Measurements from ENCODE around the gene CCSER2. TPM values are rescaled to one million over a fixed set of nuclear protein-coding genes. Genes with fewer than 3 reads are reported as not detected.
"Not testable (repeated sequence)": the region's sequence is repeated elsewhere in the genome, so short reads cannot be mapped to it uniquely, and the experiment has no call there.

Gene CCSER2
- total and polyA plus RNA-seq, 12 donors = 8.3 to 63.9 (median 38.1) TPM

DNA sequence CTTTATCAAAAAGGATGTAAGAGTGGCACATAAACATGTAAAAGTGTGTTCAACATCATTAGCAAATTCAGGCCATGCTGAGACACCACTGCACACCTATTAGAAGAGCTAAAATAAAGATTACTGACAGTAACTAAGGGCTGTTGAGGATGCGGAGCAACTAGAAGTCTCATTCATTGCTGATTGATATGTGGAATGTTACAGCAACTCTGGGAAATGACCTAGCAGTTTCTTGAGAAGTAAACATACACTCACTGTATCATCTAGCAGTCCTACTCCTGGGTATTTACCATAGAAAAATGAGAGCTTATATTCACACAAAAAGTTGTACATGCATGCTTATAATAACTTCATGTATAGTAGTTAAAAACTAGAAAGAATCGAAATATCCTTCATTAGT is 77.3 kb downstream of the CCSER2 start:
- Histone ChIP-seq H3K4me3 (no peak overlapping the region), H3K27me3 (no peaks in the 10 kb centered on the region), H3K4me1 (replicated peaks in 1 of 2) (no peaks in the 10 kb centered on the region), H3K27ac (no peak overlapping the region), H3K9me3 (replicated peaks in 1 of 3) (no peaks in the 10 kb centered on the region), H3K36me3 (replicated peaks in 1 of 2) (no peaks in the 10 kb centered on the region)
- intact Hi-C loops (cut with DNase I) = no loop called here
- TF ChIP-seq, protein P1, sequence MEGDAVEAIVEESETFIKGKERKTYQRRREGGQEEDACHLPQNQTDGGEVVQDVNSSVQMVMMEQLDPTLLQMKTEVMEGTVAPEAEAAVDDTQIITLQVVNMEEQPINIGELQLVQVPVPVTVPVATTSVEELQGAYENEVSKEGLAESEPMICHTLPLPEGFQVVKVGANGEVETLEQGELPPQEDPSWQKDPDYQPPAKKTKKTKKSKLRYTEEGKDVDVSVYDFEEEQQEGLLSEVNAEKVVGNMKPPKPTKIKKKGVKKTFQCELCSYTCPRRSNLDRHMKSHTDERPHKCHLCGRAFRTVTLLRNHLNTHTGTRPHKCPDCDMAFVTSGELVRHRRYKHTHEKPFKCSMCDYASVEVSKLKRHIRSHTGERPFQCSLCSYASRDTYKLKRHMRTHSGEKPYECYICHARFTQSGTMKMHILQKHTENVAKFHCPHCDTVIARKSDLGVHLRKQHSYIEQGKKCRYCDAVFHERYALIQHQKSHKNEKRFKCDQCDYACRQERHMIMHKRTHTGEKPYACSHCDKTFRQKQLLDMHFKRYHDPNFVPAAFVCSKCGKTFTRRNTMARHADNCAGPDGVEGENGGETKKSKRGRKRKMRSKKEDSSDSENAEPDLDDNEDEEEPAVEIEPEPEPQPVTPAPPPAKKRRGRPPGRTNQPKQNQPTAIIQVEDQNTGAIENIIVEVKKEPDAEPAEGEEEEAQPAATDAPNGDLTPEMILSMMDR (IDR thresholded peaks at IDR 0.05) = no peak
- no peak for TF ChIP-seq POLR2A (IDR thresholded peaks at IDR 0.05)
- 96 to 98% (median 97%) methylated on average over 2 of the region's 2 CpGs for WGBS, 4 donors
- no peak for DNase-seq

DNA sequence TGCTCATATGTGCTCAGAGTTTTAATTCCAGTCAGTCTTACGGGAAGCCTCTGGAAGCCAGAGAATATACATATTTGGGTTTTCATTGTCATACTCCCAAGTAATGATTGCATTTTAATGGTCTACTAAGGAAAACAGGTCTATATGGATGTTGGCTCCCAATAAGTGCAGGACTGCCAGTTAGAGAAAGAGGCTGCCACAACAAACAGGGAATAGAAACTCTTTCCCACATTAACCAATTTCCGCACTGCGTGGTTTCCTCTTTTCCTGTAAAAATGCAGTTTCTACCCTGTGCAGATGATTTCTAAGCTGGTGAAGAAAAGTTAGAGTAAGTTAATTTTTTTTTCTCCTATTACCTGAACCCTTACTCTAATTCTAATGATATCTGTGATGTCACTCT is 78.2 kb downstream of the CCSER2 start:
- 78 to 91% (median 82%) methylated on average over 3 of the region's 3 CpGs for WGBS, 4 donors
- H3K9me3 ChIP-seq (replicated peaks in 1 of 3) = no peaks in the 10 kb centered on the region
- no peaks in the 10 kb centered on the region for H3K27me3 ChIP-seq
- H3K36me3 ChIP-seq (replicated peaks in 1 of 2) = no peaks in the 10 kb centered on the region
- no peak for DNase-seq
- intact Hi-C loops (cut with DNase I) = no loop called here
- no peak overlapping the region for H3K27ac ChIP-seq
- TF ChIP-seq, protein P1 (IDR thresholded peaks at IDR 0.05) = no peak
- no peak for TF ChIP-seq POLR2A (IDR thresholded peaks at IDR 0.05)
- no peaks in the 10 kb centered on the region for H3K4me1 ChIP-seq (replicated peaks in 1 of 2)
- H3K4me3 ChIP-seq = no peak overlapping the region

DNA sequence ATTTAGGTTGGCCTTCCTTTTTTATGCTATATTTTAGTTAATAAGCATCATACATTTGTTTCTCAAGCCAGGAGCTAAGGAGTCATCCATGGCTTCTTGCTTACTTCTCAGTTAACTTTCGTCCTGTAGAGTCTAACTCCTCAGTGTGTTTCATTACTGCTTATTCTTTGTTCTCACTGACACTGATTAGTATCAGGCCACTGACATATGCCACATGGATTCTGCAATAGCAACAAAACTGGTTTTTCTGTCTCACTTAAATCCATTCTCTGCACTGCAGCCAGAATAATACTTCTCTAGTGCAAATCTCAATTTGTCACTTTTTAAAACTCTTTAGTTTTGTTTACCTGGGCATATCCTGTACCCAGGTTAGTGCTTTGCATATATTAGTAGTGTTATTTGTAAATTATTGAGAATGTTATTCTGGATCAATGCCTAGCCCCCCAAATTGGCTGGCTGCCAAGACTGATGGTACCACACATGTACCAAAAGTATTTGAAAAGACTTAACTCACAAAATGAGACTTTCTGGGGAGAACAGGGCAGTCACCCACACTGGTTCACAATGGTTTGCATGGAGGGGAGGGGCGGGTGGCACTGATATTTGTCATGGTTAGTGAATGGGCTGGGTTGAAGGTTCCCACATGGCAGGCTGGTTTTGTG is 79.1 kb downstream of the CCSER2 start:
- Histone ChIP-seq H3K27ac (no peak overlapping the region), H3K4me3 (no peak overlapping the region), H3K9me3 (replicated peaks in 1 of 3) (peaks cover 0 to 4% (median 0%) of the 10 kb centered on the region in 3 donors), H3K4me1 (replicated peaks in 1 of 2) (no peaks in the 10 kb centered on the region), H3K36me3 (replicated peaks in 1 of 2) (no peaks in the 10 kb centered on the region), H3K27me3 (no peaks in the 10 kb centered on the region)
- 80 to 95% (median 85%) methylated on average over 2 of the region's 2 CpGs for WGBS, 4 donors
- intact Hi-C loops (cut with DNase I) = no loop called here
- no peak for TF ChIP-seq POLR2A (IDR thresholded peaks at IDR 0.05)
- TF ChIP-seq, protein P1 (IDR thresholded peaks at IDR 0.05) = no peak
- DNase-seq = no peak

DNA sequence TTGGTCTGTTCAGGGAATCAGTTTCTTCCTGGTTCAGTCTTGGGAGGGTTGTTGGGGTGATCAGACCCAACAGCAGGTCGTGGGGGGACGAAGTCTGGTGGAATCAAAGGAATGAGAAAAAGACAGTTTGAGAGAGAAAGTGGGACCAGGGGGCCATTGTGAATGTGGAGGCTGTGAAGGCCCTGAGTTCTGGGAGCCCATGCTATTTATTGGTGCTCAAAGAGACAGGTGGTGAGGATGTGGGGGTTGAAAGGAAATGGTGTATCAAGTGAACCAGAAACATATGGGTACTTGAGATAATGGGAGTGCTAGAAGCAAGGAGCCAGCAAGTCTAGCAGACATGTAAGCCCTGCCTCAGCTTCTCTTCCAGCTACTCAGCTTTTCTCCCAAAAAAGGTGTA is 84.1 kb downstream of the CCSER2 start:
- 88 to 98% (median 98%) methylated on average over 2 of the region's 2 CpGs for WGBS, 4 donors

DNA sequence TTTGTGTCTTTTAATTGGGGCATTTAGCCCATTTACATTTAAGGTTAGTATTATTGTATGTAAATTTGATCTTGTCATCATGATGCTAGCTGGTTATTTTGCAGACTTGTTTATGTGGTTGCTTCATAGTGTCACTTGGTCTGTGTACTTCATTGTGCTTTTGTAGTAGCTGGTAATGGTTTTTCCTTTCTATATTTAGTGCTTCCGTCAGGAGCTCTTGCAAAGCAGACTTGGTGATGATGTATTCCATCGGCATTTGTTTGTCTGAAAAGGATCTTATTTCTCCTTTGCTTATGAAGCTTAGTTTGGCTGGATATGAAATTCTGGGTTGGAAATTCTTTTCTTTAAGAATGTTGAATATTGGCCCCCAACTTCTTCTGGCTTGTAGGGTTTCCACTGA is 85.7 kb downstream of the CCSER2 start:
- H3K27ac ChIP-seq; H3K4me3 ChIP-seq; DNase-seq; H3K36me3 ChIP-seq (replicated peaks in 1 of 2); intact Hi-C loops (cut with DNase I); H3K27me3 ChIP-seq; H3K4me1 ChIP-seq (replicated peaks in 1 of 2): not testable (repeated sequence)
- H3K9me3 ChIP-seq (replicated peaks in 1 of 3) = peaks cover 0 to 15% (median 0%) of the 10 kb centered on the region in 3 donors
- WGBS, 4 donors = 93 to 100% (median 96%) methylated on average over 2 of the region's 2 CpGs

More for the DNA sequence above, 84.1 kb downstream of the CCSER2 start:
- no peaks in the 10 kb centered on the region for H3K4me1 ChIP-seq (replicated peaks in 1 of 2)
- no peak for TF ChIP-seq POLR2A (IDR thresholded peaks at IDR 0.05)
- TF ChIP-seq, protein P1 (IDR thresholded peaks at IDR 0.05) = no peak
- peaks cover 0 to 15% (median 0%) of the 10 kb centered on the region in 3 donors for H3K9me3 ChIP-seq (replicated peaks in 1 of 3)
- H3K27me3 ChIP-seq = no peaks in the 10 kb centered on the region
- DNase-seq = no peak
- no peak overlapping the region for H3K4me3 ChIP-seq
- no peak overlapping the region for H3K27ac ChIP-seq
- intact Hi-C loops (cut with DNase I) = no loop called here
- no peaks in the 10 kb centered on the region for H3K36me3 ChIP-seq (replicated peaks in 1 of 2)

Data from adrenal gland (tissue), 12 donors.